HK-2 (cell line): Measurements from ENCODE around the gene MKI67.

Experiments
- DNase-seq: peaks from one replicate; pipeline ENCODE4 v3.0.0-alpha.2; 2018; ENCODE audit not compliant: unreplicated experiment

MKI67 gene

GRCh38 chr10:128081720-128082119, 44.5 kb downstream of the MKI67 start:
- DNase-seq = no peak

GRCh38 chr10:128081222-128081621, 45.0 kb downstream of the MKI67 start:
- DNase-seq = no peak

- DNase-seq = no peak
These were observed 45.6 kb downstream of the MKI67 start for GRCh38 chr10:128080641-128081040.

GRCh38 chr10:128080231-128080630, 46.0 kb downstream of the MKI67 start:
- no peak for DNase-seq

DNA sequence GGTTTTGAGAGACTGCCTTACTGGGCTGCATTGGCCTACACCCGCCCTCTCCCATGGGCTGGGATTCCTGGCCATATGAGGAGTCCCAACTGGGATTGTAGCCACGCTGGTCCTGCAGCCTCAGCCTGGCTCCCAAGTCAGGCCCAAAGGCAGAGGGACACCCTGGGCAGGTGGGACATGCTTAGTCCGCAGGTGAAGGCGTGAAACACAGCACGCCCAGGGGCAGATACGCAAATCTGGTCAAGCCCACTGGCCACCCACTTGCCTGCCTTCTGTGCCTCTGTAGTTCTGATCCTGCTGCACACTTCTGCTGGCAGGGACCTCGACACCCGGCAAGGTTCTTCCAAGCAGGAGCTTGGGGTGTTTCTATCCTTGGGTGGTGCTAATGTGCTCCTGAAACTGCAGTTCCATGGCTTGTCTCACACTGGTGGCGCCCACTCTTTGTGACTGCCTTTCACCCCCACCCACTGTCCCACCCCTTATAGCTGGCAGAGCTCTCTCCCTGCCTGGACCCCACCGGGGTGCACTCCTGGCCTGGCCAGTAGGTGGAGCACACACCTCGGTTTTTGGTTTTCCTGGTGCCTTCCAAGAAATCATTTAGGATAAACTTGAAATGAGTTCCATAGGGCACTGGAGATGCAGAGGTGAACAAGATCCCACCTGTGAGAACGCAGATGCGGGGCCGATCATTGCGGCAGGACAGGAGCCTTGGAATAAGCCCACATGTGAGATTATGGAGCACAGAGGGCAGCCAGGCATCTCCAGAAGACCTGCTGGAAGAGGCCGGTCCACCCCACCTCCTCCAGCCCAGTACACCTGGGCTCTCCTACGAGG, 47.9 kb downstream of the MKI67 start:
- DNase-seq = peak; percentile 60

DNA sequence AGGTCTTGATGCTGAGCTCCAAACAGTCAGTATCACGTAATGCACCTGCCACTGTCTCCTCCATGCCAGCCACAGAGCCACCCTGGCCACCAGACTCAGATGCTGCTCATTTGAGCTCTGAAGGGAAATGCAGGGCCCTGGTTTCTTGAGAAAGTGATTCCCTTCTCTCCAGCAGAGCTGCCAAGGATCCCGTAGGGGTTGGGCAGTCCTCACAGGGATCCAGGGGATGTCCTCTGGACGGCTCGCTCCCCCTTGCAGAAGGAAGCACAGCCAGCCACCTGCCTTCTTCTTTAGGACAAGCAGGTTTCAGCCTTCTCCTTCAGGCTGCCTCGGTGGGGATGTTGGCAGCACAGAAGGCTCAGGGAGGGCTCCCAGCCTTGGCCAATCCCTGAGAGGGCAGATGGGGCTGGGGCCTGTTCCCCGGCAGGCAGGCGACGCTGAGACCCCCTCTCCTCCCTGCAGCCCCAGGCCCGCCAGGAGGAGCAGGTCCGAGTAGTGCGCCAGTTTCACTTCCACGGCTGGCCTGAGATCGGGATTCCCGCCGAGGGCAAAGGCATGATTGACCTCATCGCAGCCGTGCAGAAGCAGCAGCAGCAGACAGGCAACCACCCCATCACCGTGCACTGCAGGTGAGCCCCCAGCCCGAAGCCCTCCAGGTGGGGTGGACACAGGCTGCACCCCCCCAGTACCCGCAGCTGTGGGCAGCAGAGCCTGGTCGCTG, 48.9 kb downstream of the MKI67 start:
- no peak for DNase-seq

- no peak for DNase-seq
These were observed 51.6 kb downstream of the MKI67 start for GRCh38 chr10:128074589-128074988.

DNA sequence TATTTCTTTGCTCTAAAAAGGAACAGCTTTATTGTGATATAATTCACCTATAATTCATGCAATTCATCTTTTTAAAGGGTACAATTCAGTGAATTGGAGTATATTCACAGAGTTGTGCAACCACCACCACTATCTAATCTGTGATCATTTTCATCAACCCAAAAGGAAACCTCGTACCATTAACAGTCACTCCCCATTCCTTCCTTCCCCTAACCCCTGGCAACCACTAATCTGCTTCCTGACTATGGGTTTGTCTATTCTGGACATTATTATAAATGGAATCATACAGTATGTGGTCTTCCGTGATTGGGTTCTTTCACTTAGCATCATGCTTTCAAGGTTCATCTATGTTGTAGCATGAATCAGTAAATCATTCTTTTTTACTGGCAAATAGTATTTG, 52.3 kb downstream of the MKI67 start:
- no peak for DNase-seq

GRCh38 chr10:128072941-128073645, 53.1 kb downstream of the MKI67 start:
- DNase-seq = no peak

- DNase-seq = no peak
These were observed 54.2 kb downstream of the MKI67 start for GRCh38 chr10:128072046-128072445.

- DNase-seq = no peak
These were observed 54.8 kb downstream of the MKI67 start for GRCh38 chr10:128071417-128071782.

DNA sequence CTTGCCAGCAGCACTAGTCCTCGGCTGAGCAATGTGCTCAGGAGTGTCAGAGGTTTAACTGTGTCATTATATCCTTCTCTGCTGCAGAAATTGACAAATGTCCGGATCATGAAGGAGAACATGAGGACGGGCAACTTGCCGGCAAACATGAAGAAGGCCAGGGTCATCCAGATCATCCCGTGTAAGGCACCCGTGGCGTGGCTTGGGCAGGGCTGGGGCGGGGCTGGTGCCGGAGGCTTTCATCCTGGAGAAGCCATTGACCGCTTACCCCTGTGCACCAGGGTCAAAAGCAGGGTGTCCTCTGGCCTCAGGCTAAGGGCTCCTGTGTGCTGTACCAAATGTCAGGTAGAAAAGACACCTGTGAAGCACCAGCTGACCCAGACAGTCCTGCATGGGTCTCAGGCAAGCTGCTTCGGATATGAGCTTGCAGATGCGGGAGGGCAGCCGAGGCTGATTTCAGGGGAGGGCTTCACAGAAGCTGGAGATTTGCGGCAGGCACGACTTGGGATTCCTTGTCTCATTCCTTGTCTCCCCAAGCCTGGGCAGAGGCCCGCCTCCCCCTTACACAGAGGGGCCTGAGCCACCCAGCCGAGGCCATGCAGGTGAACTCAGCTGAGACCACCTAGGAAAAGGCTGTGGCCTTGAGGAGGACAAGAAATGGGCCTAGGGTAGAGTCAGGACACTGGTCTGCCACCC, 55.4 kb downstream of the MKI67 start:
- no peak for DNase-seq

- DNase-seq = no peak
These were observed 56.1 kb downstream of the MKI67 start for GRCh38 chr10:128070161-128070560.

DNA sequence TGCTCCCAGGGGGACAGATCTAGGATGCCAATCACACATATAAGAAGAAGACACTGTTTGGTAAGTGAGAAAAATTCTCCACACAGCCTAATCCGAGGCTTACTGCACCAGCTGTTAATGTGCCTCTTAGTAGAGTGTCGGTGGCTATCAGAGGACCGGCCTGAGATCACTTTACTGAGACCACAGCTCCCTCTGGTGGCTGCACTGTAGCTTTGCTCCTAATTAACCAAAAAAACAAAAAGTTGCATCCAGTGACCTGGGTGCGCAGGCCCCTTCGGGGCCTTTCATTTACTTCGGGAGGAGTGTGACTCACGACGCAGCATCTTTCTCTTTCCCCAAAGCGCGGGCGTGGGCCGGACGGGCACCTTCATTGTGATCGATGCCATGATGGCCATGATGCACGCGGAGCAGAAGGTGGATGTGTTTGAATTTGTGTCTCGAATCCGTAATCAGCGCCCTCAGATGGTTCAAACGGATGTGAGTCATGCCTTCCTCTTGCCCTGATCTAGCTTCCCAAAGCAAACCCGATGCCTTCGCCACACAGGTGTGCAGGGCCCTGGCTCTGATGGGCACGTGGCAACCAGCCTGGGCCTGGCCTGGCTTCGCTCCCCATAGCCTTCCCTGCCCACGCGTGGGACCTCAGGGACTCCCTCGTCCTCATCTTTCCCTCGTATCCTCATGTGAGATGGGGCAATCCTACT, 56.7 kb downstream of the MKI67 start:
- DNase-seq = peak; percentile 72

DNA sequence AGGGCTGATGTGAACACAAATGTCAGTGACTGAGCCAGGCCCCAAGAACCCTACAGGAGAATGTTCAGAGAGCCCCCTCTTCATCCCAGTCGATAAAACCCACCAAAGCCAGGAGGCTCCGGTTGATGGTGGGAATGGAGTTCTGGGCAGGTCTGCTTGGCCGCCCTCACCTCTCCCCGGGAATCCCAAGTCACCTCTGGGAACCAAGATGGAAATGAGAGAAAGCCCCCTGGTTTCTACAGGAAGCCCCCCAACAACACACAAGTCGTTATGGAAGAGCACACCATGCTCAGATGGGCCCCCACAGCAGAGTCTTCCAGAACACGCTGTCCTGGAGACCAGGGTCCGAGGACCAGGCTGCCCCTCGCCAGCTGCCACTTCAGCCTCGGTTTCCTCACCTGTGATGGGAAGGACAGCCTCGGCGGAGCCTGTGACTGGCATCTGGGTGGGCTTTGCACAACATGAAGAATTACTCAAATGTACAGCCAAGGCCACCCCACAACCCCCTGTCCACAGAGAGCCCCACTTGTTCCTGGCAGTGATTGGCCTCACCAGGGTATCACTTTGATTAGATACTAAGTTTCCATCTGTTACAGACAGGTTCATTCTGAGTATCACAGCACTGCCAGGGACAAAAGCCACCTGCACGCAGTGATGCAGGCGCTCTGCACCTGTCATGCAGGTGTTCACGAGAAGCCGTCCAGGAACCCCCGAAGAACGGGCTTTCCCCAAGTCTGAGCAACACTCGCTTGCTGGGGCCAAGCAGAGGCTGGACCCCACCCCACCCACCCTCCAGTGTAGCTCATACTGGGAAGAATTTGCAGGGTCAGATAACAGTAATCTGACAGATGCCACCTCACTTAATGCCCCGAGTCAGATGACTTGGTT, 57.6 kb downstream of the MKI67 start:
- DNase-seq = no peak

GRCh38 chr10:128067691-128068397, 58.4 kb downstream of the MKI67 start:
- DNase-seq = no peak

- DNase-seq = no peak
These were observed 59.3 kb downstream of the MKI67 start for GRCh38 chr10:128066870-128067382.

DNA sequence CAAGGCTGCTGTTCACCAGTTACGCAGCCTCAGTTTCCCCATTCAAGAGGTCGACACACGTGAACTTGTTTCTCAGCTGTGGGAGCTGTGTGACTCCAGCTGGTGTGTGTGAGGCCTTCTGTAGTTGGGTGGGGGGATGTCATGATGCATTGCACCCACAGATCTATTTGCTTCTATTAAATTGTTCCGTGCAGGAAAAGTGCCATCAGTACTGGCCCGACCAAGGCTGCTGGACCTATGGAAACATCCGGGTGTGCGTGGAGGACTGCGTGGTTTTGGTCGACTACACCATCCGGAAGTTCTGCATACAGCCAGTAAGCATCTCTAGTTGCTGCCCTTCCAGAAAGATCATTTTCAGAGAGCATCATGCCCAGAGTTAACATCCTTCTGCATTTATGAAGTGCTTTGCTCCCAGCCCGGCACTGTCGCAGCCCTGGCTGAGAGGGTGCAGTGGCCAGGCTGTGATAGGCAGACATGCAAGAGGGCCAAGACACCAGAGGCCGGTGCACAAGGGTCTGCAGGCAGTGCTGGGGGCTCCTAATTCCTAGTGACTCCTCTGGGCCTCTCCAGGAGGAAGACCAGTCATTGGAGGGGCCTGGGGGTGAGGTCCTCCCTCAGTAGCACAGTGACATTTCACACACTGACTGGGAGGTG, 60.2 kb downstream of the MKI67 start:
- no peak for DNase-seq

DNA sequence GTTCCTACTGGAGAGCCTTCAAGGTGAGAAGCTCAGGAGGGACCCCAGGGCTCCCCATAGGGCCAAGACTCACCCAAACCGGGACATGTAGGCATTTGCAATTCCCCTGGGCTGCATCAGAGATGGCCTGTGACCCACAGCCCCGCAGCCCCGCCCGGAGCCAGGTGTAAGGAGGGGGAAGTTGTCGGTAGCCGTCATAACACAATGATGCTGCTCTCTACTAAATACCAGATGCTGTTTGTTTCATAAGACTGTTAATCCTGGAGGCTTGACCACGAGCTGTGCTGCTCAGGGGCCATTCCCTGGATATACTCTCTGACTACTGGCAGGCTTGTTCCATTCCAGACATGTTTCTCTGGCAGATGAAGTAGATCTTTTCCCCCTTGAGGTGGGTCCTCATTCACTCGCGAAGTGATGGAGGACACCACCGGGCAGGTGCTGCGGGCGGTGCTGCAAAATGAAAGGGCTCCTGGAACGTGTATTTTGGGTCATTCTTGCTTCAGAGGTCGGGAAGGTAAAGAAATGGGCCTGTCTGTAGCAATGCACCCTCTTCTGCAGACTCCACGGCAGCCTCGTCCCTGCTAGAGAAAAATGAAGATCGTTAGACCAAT, 61.1 kb downstream of the MKI67 start:
- DNase-seq = no peak
